Mesothelial cell of epicardium (in vitro differentiated cells): ENCODE results near the gene ADAMTS18. TPM values are rescaled to one million over a fixed set of nuclear protein-coding genes. Genes with fewer than 3 reads are reported as not detected.

Source experiments
- DNase-seq, 2 experiments: peaks; one replicate each; pipeline ENCODE4 v3.0.0; 2021; ENCODE audit warnings: low spot score in 2 of 2; ENCODE audit not compliant: unreplicated experiment in 2 of 2
- H3K27ac Mint-ChIP-seq: 2 replicates; pipeline ENCODE4 v1.8.0; 2021; ENCODE audit warnings: mixed read lengths
- H3K27me3 Mint-ChIP-seq: 2 replicates; pipeline ENCODE4 v1.8.0; 2021; ENCODE audit warnings: low read depth, mixed read lengths
- H3K36me3 Mint-ChIP-seq: 2 replicates; pipeline ENCODE4 v1.8.0; 2021; ENCODE audit warnings: mixed read lengths
- H3K4me1 Mint-ChIP-seq: 2 replicates; pipeline ENCODE4 v1.8.0; 2021; ENCODE audit warnings: mixed read lengths
- H3K4me3 Mint-ChIP-seq: 2 replicates; pipeline ENCODE4 v1.8.0; 2021; ENCODE audit warnings: mild to moderate bottlenecking, moderate library complexity, mixed read lengths
- H3K9me3 Mint-ChIP-seq: 2 replicates; pipeline ENCODE4 v1.8.0; 2021; ENCODE audit warnings: mixed read lengths
- total RNA-seq: library from RNA; stranded (reverse); gene quantifications from 3 replicates; pipeline ENCODE4 v1.2.1, GENCODE V29; 2021
- TF ChIP-seq, protein P1 (sequence below): fragments of 200-600 bp; sonication (generic); IDR thresholded peaks from one replicate; pipeline ENCODE4 v1.5.0; 2021; ENCODE audit warnings: antibody characterized with exemption; ENCODE audit not compliant: unreplicated experiment

Gene ADAMTS18
- total RNA-seq, 1 donor from 2014 or later: 7.9 TPM

DNA sequence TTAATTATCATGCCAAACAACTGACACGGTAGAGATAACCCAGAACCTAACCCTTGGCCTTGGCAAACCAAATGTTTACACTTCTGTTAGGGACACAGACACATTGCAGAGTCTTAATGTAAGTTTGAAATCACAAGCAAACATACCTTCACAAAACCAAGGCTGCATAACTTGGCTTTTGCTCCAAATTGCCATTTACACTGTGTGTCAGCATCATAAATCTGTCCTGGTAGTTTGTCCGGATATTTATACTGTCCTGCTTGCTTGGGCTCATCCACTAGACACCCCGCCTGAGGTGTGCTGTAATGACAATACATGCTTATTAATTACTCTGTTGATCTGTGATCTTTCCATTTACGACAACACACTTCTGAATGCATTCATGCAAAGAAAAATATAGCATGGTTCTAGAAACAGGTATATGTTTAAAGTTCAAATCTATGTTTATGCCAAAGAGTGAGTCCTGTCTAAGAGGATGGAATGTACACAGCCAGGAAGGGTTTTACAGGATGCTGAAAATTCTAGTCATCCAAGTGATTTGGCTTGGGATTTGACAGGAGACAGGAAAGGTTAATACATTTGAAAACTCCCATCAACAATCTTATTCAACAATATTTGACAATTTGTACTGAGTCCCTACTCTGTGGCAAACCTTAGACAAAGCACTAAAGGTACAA lies 81.1 kb downstream of the ADAMTS18 start:
- Mint-ChIP-seq H3K27me3 (no peaks in the 10 kb centered on the region), H3K9me3 (no peaks in the 10 kb centered on the region), H3K4me1 (peaks cover 42% of the 10 kb centered on the region), H3K27ac (peak overlapping the region; percentile 60), H3K36me3 (no peaks in the 10 kb centered on the region), H3K4me3 (no peak overlapping the region)
- no peak for DNase-seq
- TF ChIP-seq, protein P1, sequence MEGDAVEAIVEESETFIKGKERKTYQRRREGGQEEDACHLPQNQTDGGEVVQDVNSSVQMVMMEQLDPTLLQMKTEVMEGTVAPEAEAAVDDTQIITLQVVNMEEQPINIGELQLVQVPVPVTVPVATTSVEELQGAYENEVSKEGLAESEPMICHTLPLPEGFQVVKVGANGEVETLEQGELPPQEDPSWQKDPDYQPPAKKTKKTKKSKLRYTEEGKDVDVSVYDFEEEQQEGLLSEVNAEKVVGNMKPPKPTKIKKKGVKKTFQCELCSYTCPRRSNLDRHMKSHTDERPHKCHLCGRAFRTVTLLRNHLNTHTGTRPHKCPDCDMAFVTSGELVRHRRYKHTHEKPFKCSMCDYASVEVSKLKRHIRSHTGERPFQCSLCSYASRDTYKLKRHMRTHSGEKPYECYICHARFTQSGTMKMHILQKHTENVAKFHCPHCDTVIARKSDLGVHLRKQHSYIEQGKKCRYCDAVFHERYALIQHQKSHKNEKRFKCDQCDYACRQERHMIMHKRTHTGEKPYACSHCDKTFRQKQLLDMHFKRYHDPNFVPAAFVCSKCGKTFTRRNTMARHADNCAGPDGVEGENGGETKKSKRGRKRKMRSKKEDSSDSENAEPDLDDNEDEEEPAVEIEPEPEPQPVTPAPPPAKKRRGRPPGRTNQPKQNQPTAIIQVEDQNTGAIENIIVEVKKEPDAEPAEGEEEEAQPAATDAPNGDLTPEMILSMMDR: no peak

DNA sequence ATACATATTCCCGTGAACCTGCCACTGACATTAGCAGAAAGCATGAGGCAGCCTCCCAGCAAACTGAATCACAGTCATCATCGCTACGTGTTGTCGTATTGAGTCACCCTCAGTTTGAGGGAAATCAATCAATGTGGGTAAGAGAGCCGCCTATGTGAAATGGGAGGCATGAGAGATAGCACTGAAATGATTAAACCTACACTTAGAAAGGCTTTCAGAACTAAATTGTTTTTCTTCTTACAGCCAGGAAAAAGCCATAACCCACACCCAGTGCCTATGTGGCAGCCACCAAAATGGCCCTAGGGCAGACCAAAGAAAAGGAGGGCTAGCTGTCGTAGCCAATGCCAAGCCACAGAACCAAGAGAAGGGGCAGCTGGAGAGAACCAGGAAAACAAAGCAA lies 90.5 kb downstream of the ADAMTS18 start:
- Mint-ChIP-seq H3K9me3 (peaks cover 4% of the 10 kb centered on the region), H3K4me1 (peaks cover 35% of the 10 kb centered on the region), H3K27ac (peak overlapping the region; percentile 84), H3K4me3 (no peak overlapping the region), H3K27me3 (no peaks in the 10 kb centered on the region), H3K36me3 (peaks cover 16% of the 10 kb centered on the region)
- no peak for DNase-seq
- TF ChIP-seq, protein P1: no peak

DNA sequence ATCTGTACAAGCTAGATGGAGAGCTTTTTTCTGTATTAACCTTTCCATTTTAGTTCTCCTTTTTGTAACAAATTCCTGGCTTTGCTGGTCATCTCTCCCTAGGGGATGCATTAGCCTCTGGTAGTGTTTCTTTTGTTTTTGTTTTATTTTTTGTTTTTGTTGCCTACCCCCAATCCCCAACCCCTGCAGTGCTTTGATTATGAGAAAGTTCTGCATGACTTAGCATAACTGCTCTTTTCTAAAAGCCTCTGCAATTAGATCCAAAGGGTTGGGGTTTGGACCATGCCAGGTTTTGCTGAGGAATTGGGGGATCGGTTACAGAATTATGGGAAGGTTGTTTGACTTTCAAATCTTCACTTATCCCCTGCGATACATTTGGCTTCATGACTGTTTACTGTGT lies 98.2 kb downstream of the ADAMTS18 start:
- DNase-seq: no peak
- TF ChIP-seq, protein P1: no peak
- H3K9me3 Mint-ChIP-seq: no peaks in the 10 kb centered on the region
- no peak overlapping the region for H3K4me3 Mint-ChIP-seq
- H3K27me3 Mint-ChIP-seq: no peaks in the 10 kb centered on the region
- H3K4me1 Mint-ChIP-seq: peaks cover 30% of the 10 kb centered on the region
- no peak overlapping the region for H3K27ac Mint-ChIP-seq
- peaks cover 6% of the 10 kb centered on the region for H3K36me3 Mint-ChIP-seq

DNA sequence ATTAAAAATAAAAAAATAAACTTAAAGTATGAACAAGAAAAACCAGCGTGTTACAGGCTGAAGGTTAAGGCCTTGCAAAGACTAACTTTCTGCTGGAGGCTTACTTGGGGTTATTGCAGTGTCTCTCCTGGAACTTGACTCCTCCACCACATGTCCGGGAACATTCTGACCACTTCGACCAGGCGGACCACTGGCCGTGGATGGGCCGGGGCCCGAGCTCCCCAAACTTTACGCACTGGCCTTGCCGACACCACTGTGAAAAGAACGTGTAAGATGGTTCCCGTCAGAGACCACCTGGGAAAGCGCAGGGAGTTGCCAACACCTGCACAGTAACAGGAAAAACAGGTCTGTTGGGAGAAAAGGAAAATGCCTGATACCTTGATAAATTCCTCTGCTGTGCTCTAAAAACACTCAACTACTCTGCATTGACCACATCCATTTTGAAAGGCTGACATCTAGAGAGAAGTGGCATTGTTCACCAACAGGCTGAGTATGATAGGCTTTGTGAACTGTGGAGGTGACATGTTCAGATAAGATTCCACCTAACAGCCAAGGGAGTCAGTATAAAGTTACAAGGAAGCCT lies 99.1 kb downstream of the ADAMTS18 start:
- H3K36me3 Mint-ChIP-seq: peaks cover 3% of the 10 kb centered on the region
- peaks cover 36% of the 10 kb centered on the region for H3K4me1 Mint-ChIP-seq
- TF ChIP-seq, protein P1: no peak
- no peak for DNase-seq
- H3K27ac Mint-ChIP-seq: peak overlapping the region; percentile 93
- H3K9me3 Mint-ChIP-seq: no peaks in the 10 kb centered on the region
- no peaks in the 10 kb centered on the region for H3K27me3 Mint-ChIP-seq
- peak overlapping the region; percentile 9 for H3K4me3 Mint-ChIP-seq

DNA sequence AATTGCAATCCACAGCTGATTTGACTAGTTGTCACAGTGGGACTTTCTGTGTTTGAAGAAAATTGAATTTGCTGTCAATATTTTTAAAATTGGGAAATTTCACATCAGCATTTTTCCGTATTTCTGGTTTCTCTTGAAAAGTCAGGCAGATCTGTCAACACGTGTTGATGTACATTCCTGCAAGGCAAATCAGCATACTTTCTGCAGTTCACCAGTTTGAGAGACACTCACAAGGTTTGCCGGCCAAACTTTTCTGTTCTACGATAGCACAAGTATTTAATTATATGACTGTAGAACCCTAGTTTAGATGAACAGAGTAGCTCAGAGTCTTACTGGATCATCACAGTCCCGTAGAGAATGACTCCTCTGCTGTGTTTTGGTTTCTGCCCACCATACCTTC lies 102.0 kb downstream of the ADAMTS18 start:
- Mint-ChIP-seq H3K4me3 (no peak overlapping the region), H3K9me3 (no peaks in the 10 kb centered on the region), H3K27me3 (no peaks in the 10 kb centered on the region), H3K27ac (peak overlapping the region; percentile 32), H3K4me1 (peaks cover 56% of the 10 kb centered on the region), H3K36me3 (no peaks in the 10 kb centered on the region)
- DNase-seq: no peak
- TF ChIP-seq, protein P1: no peak
